KMS-11 (cell line): ENCODE data around the gene ASPSCR1.

Source experiments
- H2AFZ ChIP-seq: fragments of 200-600 bp; sonication (generic); 2 replicates; pipeline ENCODE4 v1.6.1; 2016; ENCODE audit warnings: antibody characterized with exemption, mixed run types, low read depth
- H3K27ac ChIP-seq: fragments of 200-600 bp; sonication (generic); 2 replicates; pipeline ENCODE4 v1.6.1; 2016; ENCODE audit warnings: mild to moderate bottlenecking, mixed run types
- H3K27me3 ChIP-seq: fragments of 200-600 bp; sonication (generic); 2 replicates; pipeline ENCODE4 v1.6.1; 2017; ENCODE audit warnings: mild to moderate bottlenecking, low read depth, mixed run types, moderate library complexity; ENCODE audit not compliant: insufficient read depth
- H3K36me3 ChIP-seq: fragments of 200-600 bp; sonication (generic); 2 replicates; pipeline ENCODE4 v1.6.1; 2017; ENCODE audit warnings: mild to moderate bottlenecking, mixed run types; ENCODE audit not compliant: insufficient read depth
- H3K4me1 ChIP-seq: fragments of 200-600 bp; sonication (generic); 2 replicates; pipeline ENCODE4 v1.6.1; 2016; ENCODE audit warnings: mild to moderate bottlenecking, low read depth, mixed run types; ENCODE audit not compliant: poor library complexity, severe bottlenecking
- H3K4me2 ChIP-seq: fragments of 200-600 bp; sonication (generic); 2 replicates; pipeline ENCODE4 v1.7.0; 2016; ENCODE audit warnings: mild to moderate bottlenecking, mixed run types
- H3K4me3 ChIP-seq: fragments of 200-600 bp; sonication (generic); IDR thresholded peaks from 2 replicates; pipeline ENCODE4 v1.6.1; 2017; ENCODE audit warnings: low read depth, low read length, mixed read lengths; ENCODE audit not compliant: insufficient read depth
- H3K79me2 ChIP-seq: fragments of 200-600 bp; sonication (generic); 2 replicates; pipeline ENCODE4 v1.6.1; 2016; ENCODE audit warnings: low read depth, mixed run types; ENCODE audit not compliant: insufficient read depth
- H3K9ac ChIP-seq: fragments of 200-600 bp; sonication (generic); 2 replicates; pipeline ENCODE4 v1.6.1; 2016; ENCODE audit warnings: mild to moderate bottlenecking, mixed run types
- H4K20me1 ChIP-seq: fragments of 200-600 bp; sonication (generic); 2 replicates; pipeline ENCODE4 v1.6.1; 2016; ENCODE audit warnings: mild to moderate bottlenecking, mixed run types; ENCODE audit not compliant: insufficient read depth
- TF ChIP-seq, protein P1 (sequence below): fragments of 200-600 bp; sonication (generic); conservative IDR thresholded peaks from 2 replicates; pipeline ENCODE4 v1.6.1; 2017; ENCODE audit warnings: low read depth, mild to moderate bottlenecking, antibody characterized with exemption, low read length, moderate library complexity, mixed read lengths

Gene ASPSCR1

DNA sequence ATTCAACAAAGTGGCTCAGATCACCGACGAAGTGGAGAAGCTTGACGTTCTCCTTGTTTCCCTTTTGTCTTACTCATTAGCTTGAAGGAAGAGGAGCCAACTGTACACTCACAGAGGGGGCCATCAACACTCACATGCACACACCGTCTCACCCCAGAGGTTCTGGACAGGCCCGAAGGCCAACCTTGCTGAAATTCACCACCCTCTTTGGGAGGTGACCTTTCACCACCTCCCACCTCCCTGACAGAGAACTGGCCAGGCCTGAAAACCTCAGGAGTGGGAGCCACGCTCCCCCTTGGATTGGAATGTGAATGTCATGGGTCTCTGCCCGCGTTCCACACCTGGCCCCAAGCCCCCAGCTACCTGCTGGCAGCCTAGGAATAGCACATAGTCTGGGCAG, 58.1 kb downstream of the ASPSCR1 start:
- H4K20me1 ChIP-seq = no peaks in the 10 kb centered on the region
- no peaks in the 10 kb centered on the region for H3K36me3 ChIP-seq
- no peak overlapping the region for H3K4me3 ChIP-seq
- no peak overlapping the region for H3K4me2 ChIP-seq
- TF ChIP-seq, protein P1, sequence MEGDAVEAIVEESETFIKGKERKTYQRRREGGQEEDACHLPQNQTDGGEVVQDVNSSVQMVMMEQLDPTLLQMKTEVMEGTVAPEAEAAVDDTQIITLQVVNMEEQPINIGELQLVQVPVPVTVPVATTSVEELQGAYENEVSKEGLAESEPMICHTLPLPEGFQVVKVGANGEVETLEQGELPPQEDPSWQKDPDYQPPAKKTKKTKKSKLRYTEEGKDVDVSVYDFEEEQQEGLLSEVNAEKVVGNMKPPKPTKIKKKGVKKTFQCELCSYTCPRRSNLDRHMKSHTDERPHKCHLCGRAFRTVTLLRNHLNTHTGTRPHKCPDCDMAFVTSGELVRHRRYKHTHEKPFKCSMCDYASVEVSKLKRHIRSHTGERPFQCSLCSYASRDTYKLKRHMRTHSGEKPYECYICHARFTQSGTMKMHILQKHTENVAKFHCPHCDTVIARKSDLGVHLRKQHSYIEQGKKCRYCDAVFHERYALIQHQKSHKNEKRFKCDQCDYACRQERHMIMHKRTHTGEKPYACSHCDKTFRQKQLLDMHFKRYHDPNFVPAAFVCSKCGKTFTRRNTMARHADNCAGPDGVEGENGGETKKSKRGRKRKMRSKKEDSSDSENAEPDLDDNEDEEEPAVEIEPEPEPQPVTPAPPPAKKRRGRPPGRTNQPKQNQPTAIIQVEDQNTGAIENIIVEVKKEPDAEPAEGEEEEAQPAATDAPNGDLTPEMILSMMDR = no peak
- H3K4me1 ChIP-seq = peaks cover 14% of the 10 kb centered on the region
- H3K9ac ChIP-seq = no peak overlapping the region
- no peaks in the 10 kb centered on the region for H3K27me3 ChIP-seq
- no peak overlapping the region for H2AFZ ChIP-seq
- H3K79me2 ChIP-seq = no peaks in the 10 kb centered on the region; the same call in 1 of the 2 replicates
- no peak overlapping the region for H3K27ac ChIP-seq

DNA sequence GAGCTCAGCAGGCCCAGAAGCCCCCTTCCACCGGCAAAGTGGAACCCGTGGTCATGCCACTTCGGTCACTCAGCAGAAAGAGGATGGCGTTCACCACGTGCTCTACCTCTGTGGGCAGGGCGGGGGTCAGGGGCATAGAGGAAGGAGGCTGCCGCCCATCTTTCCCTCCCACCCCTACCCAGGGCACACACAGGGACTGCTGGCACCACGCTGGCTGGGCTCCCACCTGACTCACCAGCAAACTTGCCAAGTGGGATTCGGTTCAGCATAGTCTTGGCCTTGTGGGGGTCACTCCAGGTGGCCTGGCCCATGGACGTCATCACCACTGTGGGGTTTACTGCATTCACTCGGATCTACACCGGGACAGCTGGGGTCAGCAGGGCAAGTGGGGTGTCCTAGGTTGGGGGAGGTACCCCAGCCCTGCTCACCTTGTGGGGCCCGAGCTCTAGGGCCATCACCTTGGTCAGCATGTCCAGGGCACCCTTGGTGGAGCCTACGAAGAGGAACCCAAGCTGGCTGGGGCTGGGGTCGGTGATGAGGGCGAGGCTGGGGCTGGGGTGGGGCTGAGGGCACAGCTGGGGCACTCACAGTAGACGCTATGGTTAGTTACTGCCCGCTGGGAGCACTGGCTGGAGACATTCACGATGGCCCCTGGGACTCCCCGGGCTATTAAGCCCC, 58.7 kb downstream of the ASPSCR1 start:
- Histone ChIP-seq H2AFZ (no peak overlapping the region), H3K36me3 (no peaks in the 10 kb centered on the region), H3K4me3 (no peak overlapping the region), H3K79me2 (no peaks in the 10 kb centered on the region; the same call in 1 of the 2 replicates), H3K27ac (no peak overlapping the region), H3K4me1 (peaks cover 14% of the 10 kb centered on the region), H3K27me3 (no peaks in the 10 kb centered on the region), H3K9ac (no peak overlapping the region), H3K4me2 (peak overlapping the region; percentile 88), H4K20me1 (no peaks in the 10 kb centered on the region)
- TF ChIP-seq, protein P1 = no peak

DNA sequence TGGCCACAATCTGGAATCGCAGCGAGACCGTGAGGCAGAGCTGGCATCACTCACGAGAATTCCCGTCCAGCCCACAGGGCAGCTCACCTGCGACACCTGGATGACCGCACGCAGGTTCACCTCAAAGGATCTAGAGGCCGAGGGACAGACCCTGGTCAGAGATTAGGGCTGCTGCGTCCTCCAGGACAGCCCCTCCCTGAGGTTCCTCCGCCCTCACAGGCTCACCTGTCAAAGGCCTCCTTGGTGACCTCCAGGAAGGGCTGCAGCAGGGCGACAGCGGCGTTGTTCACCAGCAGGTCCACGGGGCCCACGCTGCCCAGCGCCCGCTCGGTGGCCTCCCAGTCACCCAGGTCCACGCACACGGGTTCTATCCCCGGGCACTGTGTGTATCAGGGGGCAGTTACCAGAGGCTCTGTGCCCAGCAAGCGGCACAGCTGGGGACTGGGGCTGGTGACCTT, 59.2 kb downstream of the ASPSCR1 start:
- Histone ChIP-seq H3K4me2 (peak overlapping the region; percentile 88), H3K36me3 (no peaks in the 10 kb centered on the region), H3K4me3 (peak overlapping the region; percentile 50), H3K27ac (peak overlapping the region; percentile 68; the same call in 1 of the 2 replicates), H4K20me1 (no peaks in the 10 kb centered on the region), H3K79me2 (no peaks in the 10 kb centered on the region; the same call in 1 of the 2 replicates), H3K9ac (peak overlapping the region; percentile 67; the same call in 1 of the 2 replicates), H3K27me3 (no peaks in the 10 kb centered on the region), H2AFZ (peak overlapping the region; percentile 88; the same call in 1 of the 2 replicates), H3K4me1 (peaks cover 14% of the 10 kb centered on the region)
- TF ChIP-seq, protein P1 = no peak

DNA sequence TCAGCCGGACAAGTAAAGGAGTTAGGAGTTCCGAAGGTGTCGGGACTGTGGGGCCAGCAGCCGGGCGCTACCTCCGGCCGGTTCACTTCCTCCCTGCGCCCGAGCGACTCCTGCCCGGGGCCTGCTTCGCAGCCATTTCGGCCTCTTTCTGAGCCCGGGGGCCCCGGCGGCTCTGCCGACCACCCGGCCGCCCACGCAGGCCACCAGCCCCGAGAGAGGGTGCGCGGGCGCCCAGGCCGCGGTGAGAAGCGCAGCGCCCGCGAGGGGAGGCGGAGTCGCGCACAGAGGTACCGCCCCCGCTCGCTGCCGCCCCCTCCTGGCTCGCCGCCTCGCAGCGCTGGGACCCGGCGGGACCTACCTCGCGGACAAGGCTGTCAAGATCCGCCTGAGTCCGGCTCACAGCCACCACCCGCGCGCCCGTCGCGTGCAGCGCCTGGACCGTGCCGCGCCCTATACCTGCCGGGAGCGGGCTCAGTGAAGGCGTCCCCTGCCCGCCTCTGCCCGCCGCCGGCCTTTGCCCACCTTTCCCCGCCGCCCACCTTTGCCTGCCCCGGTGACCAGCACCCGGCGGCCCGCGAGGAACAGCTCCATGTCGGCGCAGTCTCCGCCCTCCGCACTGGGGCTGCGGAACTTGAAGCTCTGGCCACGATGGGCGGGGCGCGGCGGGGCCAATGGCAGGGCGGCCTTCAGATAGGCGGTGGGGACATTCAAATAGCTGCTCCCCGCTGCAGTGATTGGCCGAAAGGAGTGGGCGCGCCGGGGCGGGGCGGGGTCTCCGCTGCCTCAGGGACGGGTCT, 59.9 kb downstream of the ASPSCR1 start, which contains the start of gene DCXR:
DCXR (minus strand) TSS at position 606 of the 797 bp plus-strand sequence; CDS start at position 591, 15 bp downstream.
- Histone ChIP-seq H2AFZ (peak within 1 kb of the TSS; percentile 88), H3K9ac (peak within 1 kb of the TSS; percentile 67), H3K4me2 (peak within 1 kb of the TSS; percentile 88), H3K27me3 (no peaks in the 10 kb centered on the region), H3K79me2 (no peaks in the 10 kb centered on the region; the same call in 1 of the 2 replicates), H3K27ac (peak within 1 kb of the TSS; percentile 68), H3K36me3 (no peaks in the 10 kb centered on the region), H3K4me3 (peak within 1 kb of the TSS; percentile 50), H4K20me1 (no peaks in the 10 kb centered on the region), H3K4me1 (peaks cover 14% of the 10 kb centered on the region)
- TF ChIP-seq, protein P1 = peak; percentile 71
